DND-41 (cell line): ENCODE results near the gene NGFR.

ENCODE experiments used
- EZH2 ChIP-seq: IDR thresholded peaks from 3 replicates; pipeline ENCODE4 v1.6.1; 2012; ENCODE audit warnings: borderline replicate concordance, low read depth, mild to moderate bottlenecking, moderate library complexity, low read length, inconsistent platforms; ENCODE audit not compliant: severe bottlenecking
- TF ChIP-seq, protein P1 (sequence below): IDR thresholded peaks from 2 replicates; pipeline ENCODE4 v1.5.1; 2012; ENCODE audit warnings: borderline replicate concordance, low read length, moderate library complexity, mild to moderate bottlenecking; ENCODE audit not compliant: poor library complexity, severe bottlenecking; ENCODE audit errors: extremely low read depth

DNA sequence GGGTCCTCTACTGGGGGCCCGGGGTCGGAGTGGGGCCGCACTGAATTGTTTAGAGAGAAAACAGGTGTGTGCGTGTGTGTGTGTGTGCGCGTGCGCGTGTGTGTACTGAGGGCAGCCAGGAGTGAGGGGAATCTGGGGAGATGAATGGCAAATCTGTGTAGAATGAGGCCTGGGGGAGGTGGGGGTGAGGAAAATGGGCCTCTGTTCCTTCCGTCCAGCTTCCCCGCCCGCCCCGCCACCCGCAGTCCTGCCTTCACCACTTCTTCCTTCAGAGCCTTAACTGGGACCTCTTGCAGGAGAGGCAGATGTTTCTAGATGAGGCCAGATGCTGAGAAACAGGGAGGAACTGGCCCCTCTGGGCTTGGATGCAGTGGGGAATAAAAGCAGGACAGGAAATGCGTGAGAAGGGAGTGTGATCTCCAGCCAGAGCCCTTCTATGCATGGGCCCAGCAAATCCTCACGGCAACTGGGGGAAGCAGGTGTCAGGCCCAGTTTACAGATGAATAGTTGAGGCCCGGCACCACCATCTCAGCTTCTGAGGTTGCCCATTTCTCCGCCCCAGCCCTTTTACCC lies 29.7 kb upstream of the NGFR start:
- TF ChIP-seq, protein P1, sequence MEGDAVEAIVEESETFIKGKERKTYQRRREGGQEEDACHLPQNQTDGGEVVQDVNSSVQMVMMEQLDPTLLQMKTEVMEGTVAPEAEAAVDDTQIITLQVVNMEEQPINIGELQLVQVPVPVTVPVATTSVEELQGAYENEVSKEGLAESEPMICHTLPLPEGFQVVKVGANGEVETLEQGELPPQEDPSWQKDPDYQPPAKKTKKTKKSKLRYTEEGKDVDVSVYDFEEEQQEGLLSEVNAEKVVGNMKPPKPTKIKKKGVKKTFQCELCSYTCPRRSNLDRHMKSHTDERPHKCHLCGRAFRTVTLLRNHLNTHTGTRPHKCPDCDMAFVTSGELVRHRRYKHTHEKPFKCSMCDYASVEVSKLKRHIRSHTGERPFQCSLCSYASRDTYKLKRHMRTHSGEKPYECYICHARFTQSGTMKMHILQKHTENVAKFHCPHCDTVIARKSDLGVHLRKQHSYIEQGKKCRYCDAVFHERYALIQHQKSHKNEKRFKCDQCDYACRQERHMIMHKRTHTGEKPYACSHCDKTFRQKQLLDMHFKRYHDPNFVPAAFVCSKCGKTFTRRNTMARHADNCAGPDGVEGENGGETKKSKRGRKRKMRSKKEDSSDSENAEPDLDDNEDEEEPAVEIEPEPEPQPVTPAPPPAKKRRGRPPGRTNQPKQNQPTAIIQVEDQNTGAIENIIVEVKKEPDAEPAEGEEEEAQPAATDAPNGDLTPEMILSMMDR, result no peak
- no peak for TF ChIP-seq EZH2
